Measurements from ENCODE around the gene KCNQ1. TPM values are rescaled to one million over a fixed set of nuclear protein-coding genes. Genes with fewer than 3 reads are reported as not detected.

Gene KCNQ1
- total and polyA plus RNA-seq, 9 of the 15 experiments (the other 6 are each of a cell fraction or from before 2014, with no cell fraction given): 0.44 TPM; not detected in 8

DNA sequence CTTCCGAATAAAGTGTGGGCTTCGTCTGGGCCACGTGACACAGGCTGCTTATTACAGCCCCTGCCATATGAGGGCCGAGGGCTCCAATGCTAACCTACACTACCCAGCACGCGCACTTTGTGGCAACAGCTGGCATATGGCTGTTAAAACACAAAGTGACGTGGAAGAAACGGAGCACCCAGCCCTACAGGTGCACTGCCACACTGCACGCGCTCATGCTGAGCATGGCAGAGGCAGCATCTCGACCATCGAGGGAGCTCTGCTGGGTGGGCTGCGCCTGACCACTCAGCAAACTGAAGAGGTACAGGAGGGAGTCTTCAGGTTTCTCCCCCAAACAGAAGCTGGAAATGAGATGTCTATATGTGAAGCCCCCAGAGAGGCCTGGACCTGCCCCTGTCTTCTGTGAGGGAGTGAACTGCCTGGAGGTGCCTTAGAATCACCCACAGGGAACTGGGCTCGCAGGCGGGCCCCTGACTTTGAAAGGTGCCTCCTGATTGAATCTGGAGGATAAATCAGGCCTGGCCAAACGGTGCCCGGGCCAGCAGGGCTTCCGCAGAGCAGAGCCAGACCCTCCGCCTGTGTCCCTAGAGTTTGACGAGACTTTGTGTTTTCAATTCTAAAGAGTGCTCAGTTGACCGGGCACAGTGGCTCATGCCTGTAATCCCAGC, 26.0 kb upstream of the KCNQ1 start:
- 37% methylated on average over 18 of the region's 21 CpGs for WGBS (ENCODE audit: insufficient coverage, low coverage, missing lambda C conversion rate)
- BruUV-seq (replicated peaks): no TSS peak
- Histone ChIP-seq H3K4me1 (replicated peaks in 1 of 2; ENCODE audit: control insufficient read depth in 2 of 2, insufficient read depth in 2 of 2, low read length in 2 of 2) (peaks cover 0 to 60% of the 10 kb centered on the region in 2 experiments; a peak in 3 of 5 replicates), H3K4me3 (no peak overlapping the region), H3K4me2 (ENCODE audit: insufficient read depth, low read length) (no peak overlapping the region), H3K9me3 (replicated peaks; ENCODE audit: control insufficient read depth, insufficient read depth, low read depth, low read length) (no peaks in the 10 kb centered on the region), H3K27me3 (ENCODE audit: control insufficient read depth in 2 of 2, insufficient read depth in 2 of 2, low read length in 2 of 2) (peaks cover 5 to 62% of the 10 kb centered on the region in 2 experiments; a peak in 4 of 5 replicates), H3K9ac (ENCODE audit: insufficient read depth in 1 of 2, low read depth in 2 of 2, low read length in 2 of 2) (peak overlapping the region in 1 of 2 experiments; percentile 7; a peak in 1 of 4 replicates), H4K20me1 (replicated peaks; ENCODE audit: control insufficient read depth, insufficient read depth, low read length) (peaks cover 16% of the 10 kb centered on the region; the same call in 1 of the 2 replicates), H3K27ac (ENCODE audit: extremely low read depth, low read depth, low read length) (no peak overlapping the region), H3K36me3 (ENCODE audit: control insufficient read depth, insufficient read depth, low read length) (no peaks in the 10 kb centered on the region), H2AFZ (ENCODE audit: low read depth, low read length) (no peak overlapping the region), H3K9me1 (ENCODE audit: control insufficient read depth, insufficient read depth, low read length) (peaks cover 2% of the 10 kb centered on the region), H3K79me2 (ENCODE audit: control insufficient read depth, insufficient read depth, low read length) (no peaks in the 10 kb centered on the region)
- intact Hi-C loops (cut with micrococcal nuclease): loop anchor here (1.0 kb wide), 2 partner anchors 114 to 222 kb away; no protein-coding TSS in a partner anchor
- in situ Hi-C loops (cut with MboI): loop anchor here (5.0 kb wide), 2 partner anchors 107 to 217 kb away; no protein-coding TSS in a partner anchor
- no peak for TF ChIP-seq MCM2 (IDR thresholded peaks at IDR 0.05; ENCODE audit: low read depth)
- TF ChIP-seq, protein P1, sequence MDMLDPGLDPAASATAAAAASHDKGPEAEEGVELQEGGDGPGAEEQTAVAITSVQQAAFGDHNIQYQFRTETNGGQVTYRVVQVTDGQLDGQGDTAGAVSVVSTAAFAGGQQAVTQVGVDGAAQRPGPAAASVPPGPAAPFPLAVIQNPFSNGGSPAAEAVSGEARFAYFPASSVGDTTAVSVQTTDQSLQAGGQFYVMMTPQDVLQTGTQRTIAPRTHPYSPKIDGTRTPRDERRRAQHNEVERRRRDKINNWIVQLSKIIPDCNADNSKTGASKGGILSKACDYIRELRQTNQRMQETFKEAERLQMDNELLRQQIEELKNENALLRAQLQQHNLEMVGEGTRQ (CRISPR knock-in tag; IDR thresholded peaks at IDR 0.05): peak; percentile 44
- ATAC-seq (no peak), DNase-seq (ENCODE audit: extremely low read depth in 1 of 4, low spot score in 3 of 4) (no peak), FAIRE-seq (no peak)
- ChIA-PET POLR2A (interaction anchor here (0.7 to 4.3 kb wide), 6 partner anchors 10 to 255 kb away, joined by 3 to 24 read pairs (median 4); partner anchors contain the start of gene CD81), CTCF (ENCODE audit: low intra/inter-chr PET ratio) (interaction anchor here (0.6 to 4.3 kb wide), 6 partner anchors 113 to 259 kb away, joined by 3 to 85 read pairs (median 8); no protein-coding TSS in a partner anchor)
